K562 (cell line): ENCODE results near the gene CBL. TPM values are rescaled to one million over a fixed set of nuclear protein-coding genes. Genes with fewer than 3 reads are reported as not detected.
A peak's percentile ranks its signal among the peaks of the same experiment; 100 is the strongest.

Experiments used
- EGR1 ChIP-seq: fragments of 450-650 bp; conservative IDR thresholded peaks from 2 replicates; pipeline ENCODE4 v1.6.1; 2017; ENCODE audit warnings: mild to moderate bottlenecking
- ESRRA ChIP-seq: fragments of 450-650 bp; IDR thresholded peaks from 2 replicates; pipeline ENCODE4 v1.6.1; 2014; ENCODE audit warnings: low read depth, mild to moderate bottlenecking, moderate library complexity, borderline replicate concordance
- ILK ChIP-seq: fragments of 450-650 bp; IDR thresholded peaks from 2 replicates; pipeline ENCODE4 v1.6.1; 2016; ENCODE audit warnings: missing genetic modification characterization, low read depth, mild to moderate bottlenecking, missing compliant biosample characterization, moderate library complexity, borderline replicate concordance
- MCM5 ChIP-seq: fragments of 450-650 bp; IDR thresholded peaks from 2 replicates; pipeline ENCODE4 v1.6.1; 2016; ENCODE audit warnings: low read depth
- MYBL2 ChIP-seq, 2 experiments: fragments of 450-650 bp in 1 of 2; sonication (generic) in 1 of 2; formaldehyde crosslinking in 1 of 2; IDR thresholded peaks; 2 replicates each; pipeline versions ENCODE4 v1.6.1 to v1.8.1; 2017 to 2022; ENCODE audit warnings: borderline replicate concordance in 1 of 2, inconsistent platforms in 1 of 2, low read depth in 1 of 2, mild to moderate bottlenecking in 1 of 2, missing genetic modification reagents in 1 of 2, moderate library complexity in 1 of 2
- SAP30 ChIP-seq: fragments of 200-600 bp; sonication (generic); IDR thresholded peaks from 2 replicates; pipeline ENCODE4 v1.6.1; 2012; ENCODE audit warnings: borderline replicate concordance, low read depth, mild to moderate bottlenecking, moderate library complexity, low read length, control low read depth, inconsistent platforms; ENCODE audit not compliant: insufficient read depth, poor library complexity, severe bottlenecking
- YBX1 ChIP-seq: fragments of 450-650 bp; IDR thresholded peaks from 2 replicates; pipeline ENCODE4 v1.7.1; 2016; ENCODE audit warnings: mild to moderate bottlenecking
- polyA plus RNA-seq, 8 experiments: library from polyadenylated mRNA; depleted of rRNA in 4 of 8; stranded (reverse) in 5 of 8; unstranded in 3 of 8; fragments of >200 nt; fragmentation: Nextera tagmentation in 2 of 8; fragmentation: Illumina TruSeq in 1 of 8; extraction: Ambion mirVana in 2 of 8; extraction: Trizol in 1 of 8; gene quantifications; 2 replicates each; pipeline versions ENCODE4 v1.2.1 to v1.2.3, GENCODE V29; 2011 to 2014; ENCODE audit warnings: inconsistent platforms in 1 of 8, missing spikeins in 1 of 8
- total RNA-seq, 7 experiments: library from RNA; depleted of rRNA in 6 of 7; stranded (reverse); fragments of >200 nt in 6 of 7; fragmentation: Illumina TruSeq in 2 of 7; extraction: Trizol in 2 of 7; gene quantifications; 2 replicates each; pipeline versions ENCODE4 v1.2.1 to v1.2.3, GENCODE V29; 2011 to 2021; ENCODE audit warnings: low replicate concordance in 1 of 7
- TF ChIP-seq, protein P1 (sequence below): fragments of 250-450 bp; sonication (Bioruptor Pico); IDR thresholded peaks from 2 replicates; pipeline ENCODE4 v1.5.0; 2022; ENCODE audit warnings: mild to moderate bottlenecking
- TF ChIP-seq, protein P2 (sequence below), 2 experiments: fragments of 450-650 bp; conservative IDR thresholded peaks; 2 replicates each; pipeline ENCODE4 v1.6.1; 2017; ENCODE audit warnings: mild to moderate bottlenecking in 2 of 2, moderate library complexity in 2 of 2
- TF ChIP-seq, protein P3 (sequence below): fragments of 450-650 bp; IDR thresholded peaks from 2 replicates; pipeline ENCODE4 v1.6.1; 2016; ENCODE audit warnings: low read depth
- TF ChIP-seq, protein P4 (sequence below): fragments of 250-450 bp; sonication (Bioruptor Pico); IDR thresholded peaks from 2 replicates; pipeline ENCODE4 v1.5.0; 2020; ENCODE audit warnings: mild to moderate bottlenecking

CBL gene
- total and polyA plus RNA-seq, 9 of the 15 experiments (the other 6 are each of a cell fraction or from before 2014, with no cell fraction given): 3.2 to 24.9 (median 9.9) TPM

DNA sequence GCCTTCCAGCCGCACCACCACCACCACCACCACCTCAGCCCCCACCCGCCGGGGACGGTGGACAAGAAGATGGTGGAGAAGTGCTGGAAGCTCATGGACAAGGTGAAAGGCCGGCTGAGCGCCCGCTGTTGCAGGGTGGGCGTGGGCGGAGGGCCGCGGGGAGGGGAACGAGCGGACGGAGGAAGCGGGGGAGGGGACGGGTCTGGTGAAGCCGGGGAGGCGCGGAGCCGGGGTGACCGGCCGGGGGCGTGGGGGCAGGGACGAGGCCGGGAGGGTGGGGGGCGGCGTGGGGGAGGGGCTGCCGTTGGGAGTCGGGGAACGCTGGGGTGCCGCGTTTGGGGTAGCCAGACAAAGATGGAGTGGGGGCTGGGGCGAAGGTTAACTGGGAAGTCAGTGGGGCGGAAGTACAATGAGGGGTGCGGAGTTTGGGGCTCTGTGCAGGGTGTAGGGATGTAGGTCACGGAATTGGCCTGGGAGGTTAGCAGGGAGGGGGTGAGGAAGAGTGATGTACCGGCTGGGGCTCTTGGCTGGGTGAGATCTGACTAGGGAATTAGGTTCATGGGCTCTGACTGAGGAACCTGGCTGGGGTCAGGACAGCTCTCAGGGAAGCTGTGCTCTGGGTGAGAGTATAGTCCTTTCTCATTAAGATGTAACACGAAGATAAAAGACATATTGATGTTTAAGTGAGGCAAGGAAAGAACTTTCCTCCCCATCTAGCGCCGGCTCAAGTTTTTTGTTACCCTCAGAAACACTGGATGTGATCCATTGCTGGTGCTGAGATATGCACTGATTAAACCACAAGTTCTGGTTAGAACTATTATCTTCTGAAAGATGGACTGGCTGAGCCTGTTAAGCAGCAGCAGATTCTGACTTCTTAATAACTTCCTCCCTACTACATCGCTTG lies 624 bp downstream of the CBL start (continued):
- TF ChIP-seq YBX1 (no peak), ESRRA (no peak), MCM5 (no peak), ILK (no peak), SAP30 (peak; percentile 62), MYBL2 (IDR thresholded peaks at IDR 0.05; ENCODE audit: low read depth) (no peak), MYBL2 (CRISPR knock-in tag; IDR thresholded peaks at IDR 0.05; ENCODE audit: borderline replicate concordance) (no peak), EGR1 (peak; percentile 96)
- TF ChIP-seq, protein P1, sequence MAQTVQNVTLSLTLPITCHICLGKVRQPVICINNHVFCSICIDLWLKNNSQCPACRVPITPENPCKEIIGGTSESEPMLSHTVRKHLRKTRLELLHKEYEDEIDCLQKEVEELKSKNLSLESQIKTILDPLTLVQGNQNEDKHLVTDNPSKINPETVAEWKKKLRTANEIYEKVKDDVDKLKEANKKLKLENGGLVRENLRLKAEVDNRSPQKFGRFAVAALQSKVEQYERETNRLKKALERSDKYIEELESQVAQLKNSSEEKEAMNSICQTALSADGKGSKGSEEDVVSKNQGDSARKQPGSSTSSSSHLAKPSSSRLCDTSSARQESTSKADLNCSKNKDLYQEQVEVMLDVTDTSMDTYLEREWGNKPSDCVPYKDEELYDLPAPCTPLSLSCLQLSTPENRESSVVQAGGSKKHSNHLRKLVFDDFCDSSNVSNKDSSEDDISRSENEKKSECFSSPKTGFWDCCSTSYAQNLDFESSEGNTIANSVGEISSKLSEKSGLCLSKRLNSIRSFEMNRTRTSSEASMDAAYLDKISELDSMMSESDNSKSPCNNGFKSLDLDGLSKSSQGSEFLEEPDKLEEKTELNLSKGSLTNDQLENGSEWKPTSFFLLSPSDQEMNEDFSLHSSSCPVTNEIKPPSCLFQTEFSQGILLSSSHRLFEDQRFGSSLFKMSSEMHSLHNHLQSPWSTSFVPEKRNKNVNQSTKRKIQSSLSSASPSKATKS: no peak
- TF ChIP-seq, protein P2, sequence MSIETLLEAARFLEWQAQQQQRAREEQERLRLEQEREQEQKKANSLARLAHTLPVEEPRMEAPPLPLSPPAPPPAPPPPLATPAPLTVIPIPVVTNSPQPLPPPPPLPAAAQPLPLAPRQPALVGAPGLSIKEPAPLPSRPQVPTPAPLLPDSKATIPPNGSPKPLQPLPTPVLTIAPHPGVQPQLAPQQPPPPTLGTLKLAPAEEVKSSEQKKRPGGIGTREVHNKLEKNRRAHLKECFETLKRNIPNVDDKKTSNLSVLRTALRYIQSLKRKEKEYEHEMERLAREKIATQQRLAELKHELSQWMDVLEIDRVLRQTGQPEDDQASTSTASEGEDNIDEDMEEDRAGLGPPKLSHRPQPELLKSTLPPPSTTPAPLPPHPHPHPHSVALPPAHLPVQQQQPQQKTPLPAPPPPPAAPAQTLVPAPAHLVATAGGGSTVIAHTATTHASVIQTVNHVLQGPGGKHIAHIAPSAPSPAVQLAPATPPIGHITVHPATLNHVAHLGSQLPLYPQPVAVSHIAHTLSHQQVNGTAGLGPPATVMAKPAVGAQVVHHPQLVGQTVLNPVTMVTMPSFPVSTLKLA (conservative IDR thresholded peaks at IDR 0.05): no peak
- TF ChIP-seq, protein P3, sequence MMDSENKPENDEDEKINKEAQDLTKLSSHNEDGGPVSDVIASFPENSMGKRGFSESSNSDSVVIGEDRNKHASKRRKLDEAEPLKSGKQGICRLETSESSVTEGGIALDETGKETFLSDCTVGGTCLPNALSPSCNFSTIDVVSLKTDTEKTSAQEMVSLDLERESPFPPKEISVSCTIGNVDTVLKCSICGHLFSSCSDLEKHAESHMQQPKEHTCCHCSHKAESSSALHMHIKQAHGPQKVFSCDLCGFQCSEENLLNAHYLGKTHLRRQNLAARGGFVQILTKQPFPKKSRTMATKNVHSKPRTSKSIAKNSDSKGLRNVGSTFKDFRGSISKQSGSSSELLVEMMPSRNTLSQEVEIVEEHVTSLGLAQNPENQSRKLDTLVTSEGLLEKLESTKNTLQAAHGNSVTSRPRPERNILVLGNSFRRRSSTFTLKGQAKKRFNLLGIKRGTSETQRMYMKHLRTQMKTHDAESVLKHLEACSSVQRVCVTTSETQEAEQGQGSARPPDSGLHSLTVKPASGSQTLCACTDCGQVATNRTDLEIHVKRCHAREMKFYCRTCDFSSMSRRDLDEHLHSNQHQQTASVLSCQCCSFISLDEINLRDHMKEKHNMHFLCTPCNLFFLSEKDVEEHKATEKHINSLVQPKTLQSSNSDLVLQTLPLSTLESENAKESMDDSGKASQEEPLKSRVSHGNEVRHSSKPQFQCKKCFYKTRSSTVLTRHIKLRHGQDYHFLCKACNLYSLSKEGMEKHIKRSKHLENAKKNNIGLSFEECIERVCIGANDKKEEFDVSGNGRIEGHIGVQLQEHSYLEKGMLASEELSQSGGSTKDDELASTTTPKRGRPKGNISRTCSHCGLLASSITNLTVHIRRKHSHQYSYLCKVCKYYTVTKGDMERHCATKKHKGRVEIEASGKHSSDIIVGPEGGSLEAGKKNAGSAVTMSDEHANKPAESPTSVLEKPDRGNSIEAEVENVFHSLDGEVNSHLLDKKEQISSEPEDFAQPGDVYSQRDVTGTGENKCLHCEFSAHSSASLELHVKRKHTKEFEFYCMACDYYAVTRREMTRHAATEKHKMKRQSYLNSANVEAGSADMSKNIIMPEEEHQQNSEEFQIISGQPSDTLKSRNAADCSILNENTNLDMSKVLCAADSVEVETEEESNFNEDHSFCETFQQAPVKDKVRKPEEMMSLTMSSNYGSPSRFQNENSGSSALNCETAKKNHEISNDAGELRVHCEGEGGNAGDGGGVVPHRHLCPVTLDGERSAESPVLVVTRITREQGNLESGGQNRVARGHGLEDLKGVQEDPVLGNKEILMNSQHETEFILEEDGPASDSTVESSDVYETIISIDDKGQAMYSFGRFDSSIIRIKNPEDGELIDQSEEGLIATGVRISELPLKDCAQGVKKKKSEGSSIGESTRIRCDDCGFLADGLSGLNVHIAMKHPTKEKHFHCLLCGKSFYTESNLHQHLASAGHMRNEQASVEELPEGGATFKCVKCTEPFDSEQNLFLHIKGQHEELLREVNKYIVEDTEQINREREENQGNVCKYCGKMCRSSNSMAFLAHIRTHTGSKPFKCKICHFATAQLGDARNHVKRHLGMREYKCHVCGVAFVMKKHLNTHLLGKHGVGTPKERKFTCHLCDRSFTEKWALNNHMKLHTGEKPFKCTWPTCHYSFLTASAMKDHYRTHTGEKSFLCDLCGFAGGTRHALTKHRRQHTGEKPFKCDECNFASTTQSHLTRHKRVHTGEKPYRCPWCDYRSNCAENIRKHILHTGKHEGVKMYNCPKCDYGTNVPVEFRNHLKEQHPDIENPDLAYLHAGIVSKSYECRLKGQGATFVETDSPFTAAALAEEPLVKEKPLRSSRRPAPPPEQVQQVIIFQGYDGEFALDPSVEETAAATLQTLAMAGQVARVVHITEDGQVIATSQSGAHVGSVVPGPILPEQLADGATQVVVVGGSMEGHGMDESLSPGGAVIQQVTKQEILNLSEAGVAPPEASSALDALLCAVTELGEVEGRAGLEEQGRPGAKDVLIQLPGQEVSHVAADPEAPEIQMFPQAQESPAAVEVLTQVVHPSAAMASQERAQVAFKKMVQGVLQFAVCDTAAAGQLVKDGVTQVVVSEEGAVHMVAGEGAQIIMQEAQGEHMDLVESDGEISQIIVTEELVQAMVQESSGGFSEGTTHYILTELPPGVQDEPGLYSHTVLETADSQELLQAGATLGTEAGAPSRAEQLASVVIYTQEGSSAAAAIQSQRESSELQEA: no peak
- TF ChIP-seq, protein P4, sequence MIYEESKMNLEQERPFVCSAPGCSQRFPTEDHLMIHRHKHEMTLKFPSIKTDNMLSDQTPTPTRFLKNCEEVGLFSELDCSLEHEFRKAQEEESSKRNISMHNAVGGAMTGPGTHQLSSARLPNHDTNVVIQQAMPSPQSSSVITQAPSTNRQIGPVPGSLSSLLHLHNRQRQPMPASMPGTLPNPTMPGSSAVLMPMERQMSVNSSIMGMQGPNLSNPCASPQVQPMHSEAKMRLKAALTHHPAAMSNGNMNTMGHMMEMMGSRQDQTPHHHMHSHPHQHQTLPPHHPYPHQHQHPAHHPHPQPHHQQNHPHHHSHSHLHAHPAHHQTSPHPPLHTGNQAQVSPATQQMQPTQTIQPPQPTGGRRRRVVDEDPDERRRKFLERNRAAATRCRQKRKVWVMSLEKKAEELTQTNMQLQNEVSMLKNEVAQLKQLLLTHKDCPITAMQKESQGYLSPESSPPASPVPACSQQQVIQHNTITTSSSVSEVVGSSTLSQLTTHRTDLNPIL: no peak
